ENCODE measurements around the gene TXNDC2. TPM values are rescaled to one million over a fixed set of nuclear protein-coding genes. Genes with fewer than 3 reads are reported as not detected.
A peak's percentile ranks its signal among the peaks of the same experiment; 100 is the strongest.

The TXNDC2 gene
- total RNA-seq, 4 donors from 2014 or later, result 0.27 TPM; not detected in 3

- Histone ChIP-seq H3K9me3 (peaks cover 4 to 5% of the 10 kb centered on the region in 2 donors), H3K36me3 (no peaks in the 10 kb centered on the region), H3K27ac (no peak overlapping the region), H3K27me3 (no peaks in the 10 kb centered on the region), H3K4me3 (no peak overlapping the region), H3K4me1 (peaks cover 17 to 24% (median 20%) of the 10 kb centered on the region in 4 donors)
- 84% methylated on average over 3 of the region's 3 CpGs; no CpG with 5 or more reads in 1 of the 2 donors for WGBS, 2 donors (ENCODE audit: low coverage in 1 of 2)
- DNase-seq, result no peak
- in situ Hi-C loops (cut with MboI; ENCODE audit: low pct_ligation_motif_present in 1 of 4, low pct_unique_long_range_greater_than_20kb in 1 of 4, low sequenced_read_pairs in 3 of 4) (no loop called here), intact Hi-C loops (cut with DNase I; ENCODE audit: low total_unique reads) (no loop called here)
- no peak for TF ChIP-seq EP300 (IDR thresholded peaks at IDR 0.05; ENCODE audit: low read depth)
- TF ChIP-seq POLR2A (IDR thresholded peaks at IDR 0.05), result no peak
- no peak for TF ChIP-seq CTCF (IDR thresholded peaks at IDR 0.05)
- TF ChIP-seq POLR2AphosphoS5 (IDR thresholded peaks at IDR 0.05), result no peak
Measured at GRCh38 chr18:9866627-9867026, 19.1 kb upstream of the TXNDC2 start.

GRCh38 chr18:9867071-9867594 lies 18.6 kb upstream of the TXNDC2 start:
- peaks cover 4 to 5% of the 10 kb centered on the region in 2 donors for H3K9me3 ChIP-seq
- no peaks in the 10 kb centered on the region for H3K36me3 ChIP-seq
- intact Hi-C loops (cut with DNase I; ENCODE audit: low total_unique reads) (no loop called here), in situ Hi-C loops (cut with MboI; ENCODE audit: low pct_ligation_motif_present in 1 of 4, low pct_unique_long_range_greater_than_20kb in 1 of 4, low sequenced_read_pairs in 3 of 4) (no loop called here)
- H3K4me3 ChIP-seq, result no peak overlapping the region
- WGBS, 2 donors (ENCODE audit: low coverage in 1 of 2), result 50 to 89% methylated on average over 1 to 4 of the region's 4 CpGs
- no peaks in the 10 kb centered on the region for H3K27me3 ChIP-seq
- peaks cover 17 to 24% (median 20%) of the 10 kb centered on the region in 4 donors for H3K4me1 ChIP-seq
- DNase-seq, result no peak
- TF ChIP-seq EP300 (IDR thresholded peaks at IDR 0.05; ENCODE audit: low read depth) (no peak), POLR2A (IDR thresholded peaks at IDR 0.05) (no peak), CTCF (IDR thresholded peaks at IDR 0.05) (no peak), POLR2AphosphoS5 (IDR thresholded peaks at IDR 0.05) (no peak)
- H3K27ac ChIP-seq, result no peak overlapping the region

DNA sequence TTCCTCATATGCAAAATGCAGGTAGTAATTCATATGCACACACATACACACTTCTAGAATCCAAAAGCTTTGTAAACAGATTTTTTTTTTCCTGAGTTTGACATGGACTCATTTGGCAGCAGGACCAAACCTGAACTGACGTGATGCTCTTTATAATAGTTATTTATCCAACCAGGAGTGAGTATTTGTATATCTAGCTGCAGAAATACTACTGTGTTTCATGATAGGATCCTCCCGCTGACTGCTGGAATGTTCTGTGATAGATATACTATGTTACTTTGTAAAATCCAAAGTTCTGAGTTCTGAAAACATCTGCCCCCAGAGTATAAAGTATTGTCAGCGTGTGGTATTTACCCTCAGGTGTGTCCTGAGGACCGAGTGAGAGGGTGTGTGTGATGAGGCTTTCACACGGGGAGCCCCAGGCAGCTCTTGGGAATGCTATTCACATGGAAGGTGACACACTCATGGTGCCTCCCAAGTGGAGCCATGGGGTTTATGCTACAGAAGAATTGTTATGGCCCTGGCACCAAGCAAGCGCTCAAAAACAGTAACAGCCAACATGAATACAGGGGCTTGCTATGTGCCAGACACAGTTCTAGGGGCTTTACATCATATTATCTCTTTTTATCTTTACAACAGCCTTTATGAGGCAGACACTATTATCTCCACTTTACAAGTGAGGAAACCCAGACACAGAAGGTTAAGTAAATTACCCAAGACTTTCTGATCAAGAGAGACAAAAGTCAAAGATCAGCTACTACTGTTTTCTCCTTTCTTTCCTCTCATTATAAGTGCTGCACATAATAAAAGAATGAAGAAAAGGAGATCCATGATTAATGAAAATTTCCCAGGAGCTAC lies 16.7 kb upstream of the TXNDC2 start:
- Histone ChIP-seq H3K9me3 (peaks cover 4 to 5% of the 10 kb centered on the region in 2 donors), H3K4me3 (no peak overlapping the region), H3K27me3 (no peaks in the 10 kb centered on the region), H3K36me3 (no peaks in the 10 kb centered on the region), H3K4me1 (peaks cover 17 to 24% (median 20%) of the 10 kb centered on the region in 4 donors), H3K27ac (peak overlapping the region; percentile 50 to 70 (median 66))
- peak; percentile 33 for DNase-seq
- intact Hi-C loops (cut with DNase I; ENCODE audit: low total_unique reads) (no loop called here), in situ Hi-C loops (cut with MboI; ENCODE audit: low pct_ligation_motif_present in 1 of 4, low pct_unique_long_range_greater_than_20kb in 1 of 4, low sequenced_read_pairs in 3 of 4) (no loop called here)
- TF ChIP-seq POLR2AphosphoS5 (IDR thresholded peaks at IDR 0.05) (no peak), CTCF (IDR thresholded peaks at IDR 0.05) (no peak), POLR2A (IDR thresholded peaks at IDR 0.05) (no peak), EP300 (IDR thresholded peaks at IDR 0.05; ENCODE audit: low read depth) (no peak)
- WGBS, 2 donors (ENCODE audit: low coverage in 1 of 2), result 20 to 45% methylated on average over 3 to 6 of the region's 6 CpGs

DNA sequence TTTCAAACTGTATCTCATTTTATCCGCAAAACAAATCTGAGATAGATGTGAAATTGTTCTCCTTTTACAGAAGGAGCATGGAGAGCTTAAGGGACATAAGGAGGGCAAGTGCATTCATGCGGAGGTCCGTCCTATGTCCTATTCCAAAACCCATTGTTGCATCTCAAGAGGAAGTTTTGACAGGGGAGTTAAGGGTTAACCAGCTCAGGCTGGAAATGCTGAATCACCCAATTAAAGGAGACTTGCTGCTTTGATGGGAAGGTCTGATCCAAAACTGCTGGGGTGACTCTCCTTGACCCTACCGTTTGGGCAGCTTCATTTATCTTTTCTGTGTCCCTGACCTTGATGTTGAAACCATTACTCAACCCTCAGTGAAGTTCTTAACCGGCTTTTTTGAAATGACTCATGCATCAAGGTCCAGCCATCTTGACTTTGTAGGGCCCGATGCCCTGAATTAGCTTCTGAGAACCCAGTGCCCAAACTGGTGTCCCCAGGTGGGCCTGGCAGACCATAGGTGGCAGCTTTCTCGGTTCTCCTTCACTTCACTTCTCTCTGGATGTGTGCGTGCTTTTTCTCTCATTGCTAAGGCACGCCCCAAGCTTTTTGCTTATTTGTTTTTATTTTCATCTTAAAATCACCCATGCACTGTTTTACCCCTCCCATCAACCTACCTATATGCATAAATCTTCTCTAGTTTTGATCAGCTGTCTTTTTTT lies 15.9 kb upstream of the TXNDC2 start:
- Histone ChIP-seq H3K27ac (peak overlapping the region; percentile 50 to 70 (median 56)), H3K4me1 (peaks cover 17 to 24% (median 20%) of the 10 kb centered on the region in 4 donors), H3K9me3 (peaks cover 4 to 5% of the 10 kb centered on the region in 2 donors), H3K27me3 (no peaks in the 10 kb centered on the region), H3K36me3 (no peaks in the 10 kb centered on the region), H3K4me3 (no peak overlapping the region)
- in situ Hi-C loops (cut with MboI; ENCODE audit: low pct_ligation_motif_present in 1 of 4, low pct_unique_long_range_greater_than_20kb in 1 of 4, low sequenced_read_pairs in 3 of 4) (no loop called here), intact Hi-C loops (cut with DNase I; ENCODE audit: low total_unique reads) (no loop called here)
- peak; percentile 28 for DNase-seq
- WGBS, 2 donors (ENCODE audit: low coverage in 1 of 2), result 58 to 59% methylated on average over 9 of the region's 9 CpGs
- no peak for TF ChIP-seq POLR2A (IDR thresholded peaks at IDR 0.05)
- TF ChIP-seq POLR2AphosphoS5 (IDR thresholded peaks at IDR 0.05), result peak in 2 of 3 donors; percentile 35 to 76
- TF ChIP-seq CTCF (IDR thresholded peaks at IDR 0.05), result no peak
- no peak for TF ChIP-seq EP300 (IDR thresholded peaks at IDR 0.05; ENCODE audit: low read depth)
